Adrenal gland (tissue), 5 donors: ENCODE data around the gene TMEM167B.

Experiments
- POLR2A ChIP-seq, 2 donors: fragments of 450-650 bp; IDR thresholded peaks; one replicate each; pipeline ENCODE4 v1.6.1; 2017; ENCODE audit warnings: antibody characterized with exemption in 2 of 2, mild to moderate bottlenecking in 2 of 2, moderate library complexity in 1 of 2
- TF ChIP-seq, protein P1 (sequence below), 6 experiments: fragments of 450-650 bp in 4 of 6; fragments of 200-600 bp in 2 of 6; sonication (generic) in 1 of 6; IDR thresholded peaks; 1 replicate in 5 of 6; 2 replicates in 1 of 6; pipeline versions ENCODE4 v1.5.1 to v1.8.0; 2016 to 2021; ENCODE audit warnings: antibody characterized with exemption in 6 of 6, mild to moderate bottlenecking in 2 of 6, moderate library complexity in 1 of 6
- donor health status: DM: no; HTN: no; CAD: no.

DNA sequence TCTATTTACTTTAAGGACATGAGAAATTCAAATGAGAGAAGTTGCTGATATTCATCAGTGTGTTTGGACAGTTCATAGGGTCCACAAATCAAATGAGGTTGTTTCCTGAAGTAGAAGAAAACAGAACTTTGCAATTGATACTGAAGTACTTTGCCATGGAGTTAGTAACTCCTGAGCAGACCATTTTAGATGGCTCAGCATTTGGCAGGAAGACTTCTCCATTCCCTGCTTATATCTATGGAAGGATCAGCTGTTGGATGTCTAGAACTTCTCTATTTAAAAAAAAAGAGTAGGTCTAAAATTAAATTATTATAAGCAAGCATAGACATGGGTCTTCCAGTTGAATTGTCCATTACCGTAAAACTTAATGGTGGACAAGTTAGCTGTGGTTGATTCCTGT, 5.1 kb downstream of the TMEM167B start:
- no peak for TF ChIP-seq POLR2A (IDR thresholded peaks at IDR 0.05)
- TF ChIP-seq, protein P1, sequence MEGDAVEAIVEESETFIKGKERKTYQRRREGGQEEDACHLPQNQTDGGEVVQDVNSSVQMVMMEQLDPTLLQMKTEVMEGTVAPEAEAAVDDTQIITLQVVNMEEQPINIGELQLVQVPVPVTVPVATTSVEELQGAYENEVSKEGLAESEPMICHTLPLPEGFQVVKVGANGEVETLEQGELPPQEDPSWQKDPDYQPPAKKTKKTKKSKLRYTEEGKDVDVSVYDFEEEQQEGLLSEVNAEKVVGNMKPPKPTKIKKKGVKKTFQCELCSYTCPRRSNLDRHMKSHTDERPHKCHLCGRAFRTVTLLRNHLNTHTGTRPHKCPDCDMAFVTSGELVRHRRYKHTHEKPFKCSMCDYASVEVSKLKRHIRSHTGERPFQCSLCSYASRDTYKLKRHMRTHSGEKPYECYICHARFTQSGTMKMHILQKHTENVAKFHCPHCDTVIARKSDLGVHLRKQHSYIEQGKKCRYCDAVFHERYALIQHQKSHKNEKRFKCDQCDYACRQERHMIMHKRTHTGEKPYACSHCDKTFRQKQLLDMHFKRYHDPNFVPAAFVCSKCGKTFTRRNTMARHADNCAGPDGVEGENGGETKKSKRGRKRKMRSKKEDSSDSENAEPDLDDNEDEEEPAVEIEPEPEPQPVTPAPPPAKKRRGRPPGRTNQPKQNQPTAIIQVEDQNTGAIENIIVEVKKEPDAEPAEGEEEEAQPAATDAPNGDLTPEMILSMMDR (IDR thresholded peaks at IDR 0.05) = no peak
